GM18907 (cell line): ENCODE data around the gene NT5C1B.

Experiments used
- ATAC-seq: cut with Tn5 transposase; IDR thresholded peaks from one replicate; pipeline ENCODE4 v1.9.1; 2021; ENCODE audit warnings: mild to moderate bottlenecking, moderate library complexity; ENCODE audit not compliant: unreplicated experiment

The NT5C1B gene

DNA sequence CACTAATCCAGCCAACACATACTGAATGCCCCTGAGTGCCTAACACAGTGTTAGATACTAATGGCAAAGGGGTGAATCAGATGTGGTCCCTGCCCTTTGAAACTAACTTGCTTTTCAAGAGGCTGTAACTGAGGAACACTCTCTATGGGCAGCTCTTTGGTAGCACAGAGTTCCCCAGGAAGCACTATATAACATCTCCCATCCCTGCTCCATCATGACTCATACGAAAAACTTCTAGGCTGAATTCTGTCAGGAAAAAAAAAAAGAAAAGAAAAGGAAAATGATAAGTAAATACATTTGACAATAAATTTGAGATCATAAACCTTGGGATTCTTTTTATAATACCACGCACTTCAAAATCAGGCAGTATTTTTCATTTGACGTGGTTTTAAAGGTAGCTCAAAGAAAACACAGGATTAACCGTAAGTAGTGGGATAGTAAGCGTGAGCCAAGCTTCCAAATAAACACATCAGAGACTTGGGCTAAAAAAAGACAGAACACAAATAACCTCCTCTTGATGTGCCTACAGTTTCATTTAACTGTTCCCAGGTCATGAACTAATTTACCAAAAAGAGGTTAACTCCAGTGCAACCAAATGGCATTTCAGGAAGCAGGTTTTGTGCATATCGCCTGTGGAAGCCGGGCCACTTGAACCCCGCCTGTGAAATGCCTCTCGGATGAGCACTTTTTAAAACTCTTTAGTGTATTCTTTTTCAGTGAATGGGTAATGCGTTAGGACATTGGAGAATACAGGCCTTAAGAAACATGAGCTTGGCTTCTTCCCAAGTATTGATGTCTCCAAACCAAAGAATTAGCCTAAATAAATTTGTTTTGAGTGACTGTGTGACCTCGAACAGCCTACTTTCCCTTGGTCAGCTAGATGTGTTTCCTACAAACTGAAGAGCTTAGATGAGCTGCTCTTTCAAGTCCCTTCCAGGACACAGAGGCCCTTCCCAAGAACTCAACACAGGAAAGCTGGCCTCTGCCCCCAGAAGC is 71.0 kb downstream of the NT5C1B start:
- no peak for ATAC-seq

DNA sequence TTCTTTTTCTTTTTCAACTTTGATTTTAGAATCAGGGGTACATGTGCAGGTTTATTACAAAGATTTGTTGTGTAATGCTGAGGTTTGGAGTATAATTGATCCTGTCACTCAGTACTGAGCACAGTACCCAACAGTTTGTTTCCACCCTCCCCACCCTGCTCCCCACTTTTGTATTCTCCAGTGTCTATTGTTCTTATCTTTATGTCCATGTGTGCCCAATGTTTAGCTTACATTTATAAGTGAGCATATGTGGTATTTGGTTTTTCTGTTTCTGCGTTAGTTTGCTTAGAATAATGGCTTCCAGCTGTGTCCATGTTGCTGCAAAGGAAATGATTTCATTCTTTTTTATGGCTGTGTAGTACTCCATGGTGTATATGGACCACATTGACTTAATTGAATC is 72.0 kb downstream of the NT5C1B start:
- ATAC-seq: no peak

DNA sequence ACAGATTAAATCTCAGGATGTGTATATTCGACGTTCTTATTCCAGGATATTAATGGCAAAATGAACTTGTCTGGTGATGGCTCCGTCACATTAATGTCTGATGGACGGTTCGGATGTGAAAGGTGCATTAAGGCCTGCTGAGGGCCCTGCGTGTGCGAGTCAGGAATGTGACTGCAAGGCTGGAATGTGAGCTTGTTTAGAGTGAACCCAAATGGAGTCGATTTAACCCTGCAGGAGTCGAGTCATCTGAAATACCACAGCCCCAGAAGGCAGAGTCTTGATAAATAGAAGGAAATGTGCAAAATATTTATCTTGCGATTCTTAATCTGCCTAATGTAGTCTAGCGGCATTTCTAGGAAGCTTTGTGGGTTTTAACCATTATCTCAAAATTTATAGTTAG is 73.3 kb downstream of the NT5C1B start:
- no peak for ATAC-seq

DNA sequence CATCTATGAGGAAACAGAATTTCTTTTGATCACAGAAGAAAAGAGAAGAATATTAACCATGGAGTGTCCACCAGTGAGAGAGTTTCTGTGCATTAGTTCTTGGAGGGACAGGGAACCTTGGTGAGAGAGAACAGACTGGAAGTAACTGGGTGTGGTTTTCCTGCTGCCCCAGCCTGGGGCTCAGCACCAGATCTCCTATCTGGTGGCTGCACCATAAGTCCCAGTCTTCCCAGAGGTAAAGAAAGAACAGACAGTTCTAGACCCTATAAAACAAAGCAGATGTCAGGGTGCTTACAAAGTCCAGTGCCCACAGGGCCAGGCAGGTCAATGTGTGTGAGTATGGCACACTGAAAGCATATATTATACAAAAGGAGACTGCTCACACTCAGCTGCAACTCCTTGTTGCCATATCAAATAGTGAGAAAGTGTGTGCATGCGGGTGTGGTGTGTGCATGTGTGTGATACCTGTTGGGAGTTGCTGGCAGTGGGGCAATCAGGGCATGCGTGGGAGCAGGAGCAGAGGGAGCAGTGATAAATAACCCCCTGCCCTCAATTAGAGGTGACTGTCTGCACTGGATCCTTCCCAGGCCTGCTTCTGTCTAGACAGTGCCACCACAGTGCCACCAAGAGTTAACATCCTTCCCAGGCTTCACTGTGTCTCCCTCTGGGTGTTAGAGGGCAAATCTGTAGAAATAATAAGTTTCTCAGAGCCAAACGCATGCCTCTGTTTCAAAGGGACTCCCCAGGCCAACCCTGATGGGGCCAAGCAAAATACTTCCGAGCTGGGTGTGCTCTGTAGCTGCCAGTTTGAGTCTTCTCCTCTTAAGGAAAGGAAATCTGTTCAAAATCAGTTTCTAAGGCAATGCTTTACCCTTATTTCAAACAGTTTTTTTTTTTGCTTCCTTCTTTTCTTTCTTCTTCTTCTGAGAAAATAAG is 74.6 kb downstream of the NT5C1B start:
- ATAC-seq: no peak
